Lower leg skin (tissue), 4 donors: ENCODE results near the gene ARHGEF10L. TPM values are rescaled to one million over a fixed set of nuclear protein-coding genes. Genes with fewer than 3 reads are reported as not detected.

ENCODE experiments used
- DNase-seq, 2 donors: peaks; one replicate each; pipeline ENCODE4 v3.0.0-alpha.2; 2019; ENCODE audit warnings: low spot score in 2 of 2
- H3K4me3 ChIP-seq: fragments of 200-600 bp; sonication (generic); 2 replicates; pipeline ENCODE4 v1.5.1; 2017; ENCODE audit warnings: mild to moderate bottlenecking, low read depth; ENCODE audit not compliant: poor library complexity, severe bottlenecking
- CTCF ChIP-seq, 3 donors: fragments of 450-650 bp; IDR thresholded peaks; one replicate each; pipeline ENCODE4 v1.5.1; 2016; ENCODE audit warnings: antibody characterized with exemption in 3 of 3, mild to moderate bottlenecking in 3 of 3, moderate library complexity in 2 of 3
- POLR2A ChIP-seq, 2 donors: fragments of 450-650 bp; IDR thresholded peaks; one replicate each; pipeline ENCODE4 v1.6.1; 2016 to 2017; ENCODE audit warnings: antibody characterized with exemption in 2 of 2, mild to moderate bottlenecking in 1 of 2, moderate library complexity in 1 of 2
- whole genome bisulfite sequencing, 2 donors: methylation state at CpG; one replicate each; pipeline ENCODE4 v1.1.5; 2018; 5-methylcytosine and 5-hydroxymethylcytosine counted together
- intact Hi-C: fragments of 100-400 bp; cut with DNase I; formaldehyde crosslinking; loops from one replicate; pipeline ENCODE4 v1.15.0; 2023; ENCODE audit warnings: low total_unique reads
- total RNA-seq, 4 donors: library from RNA; depleted of rRNA; stranded (reverse); fragments of >200 nt; gene quantifications; one replicate each; pipeline ENCODE4 v1.1.0, GENCODE V29; 2016

Gene ARHGEF10L
- total RNA-seq, 4 donors from 2014 or later: 95.1 to 125 (median 114) TPM

GRCh38 chr1:17684810-17685209 is 145.3 kb downstream of the ARHGEF10L start:
- WGBS, 2 donors: 88 to 92% methylated on average over 8 of the region's 8 CpGs
- TF ChIP-seq CTCF (IDR thresholded peaks at IDR 0.05) (no peak), POLR2A (IDR thresholded peaks at IDR 0.05) (no peak)
- H3K4me3 ChIP-seq: no peak overlapping the region
- intact Hi-C loops: no loop called here
- no peak for DNase-seq

DNA sequence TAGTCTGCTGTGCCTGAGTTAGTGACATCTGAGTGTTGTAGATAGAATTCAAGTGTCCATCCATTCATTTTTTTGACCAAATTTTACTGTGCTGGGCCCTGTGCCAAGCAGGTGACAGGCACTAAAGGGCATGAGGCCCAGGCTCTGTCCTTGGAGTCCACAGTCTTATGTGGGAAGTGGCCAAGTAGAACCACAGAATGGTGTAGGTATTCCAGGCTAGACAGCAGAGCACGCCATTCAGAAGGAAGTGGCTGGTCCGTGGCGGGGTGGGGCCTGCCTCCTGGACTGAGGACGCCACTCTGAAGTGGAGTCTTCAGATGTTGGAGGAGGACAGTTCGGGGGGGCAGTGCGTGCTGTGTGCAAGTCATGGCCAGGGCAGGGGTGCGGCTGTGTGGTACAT is 146.8 kb downstream of the ARHGEF10L start:
- TF ChIP-seq POLR2A (IDR thresholded peaks at IDR 0.05): no peak
- no peak for TF ChIP-seq CTCF (IDR thresholded peaks at IDR 0.05)
- DNase-seq: no peak
- intact Hi-C loops: no loop called here
- no peak overlapping the region for H3K4me3 ChIP-seq
- WGBS, 2 donors: 79 to 93% methylated on average over 7 of the region's 7 CpGs

- no peak overlapping the region for H3K4me3 ChIP-seq
- intact Hi-C loops: no loop called here
- no peak for TF ChIP-seq CTCF (IDR thresholded peaks at IDR 0.05)
- no peak for TF ChIP-seq POLR2A (IDR thresholded peaks at IDR 0.05)
- 63 to 73% methylated on average over 7 of the region's 7 CpGs for WGBS, 2 donors
- no peak for DNase-seq
These were observed 147.6 kb downstream of the ARHGEF10L start for GRCh38 chr1:17687145-17687544.

DNA sequence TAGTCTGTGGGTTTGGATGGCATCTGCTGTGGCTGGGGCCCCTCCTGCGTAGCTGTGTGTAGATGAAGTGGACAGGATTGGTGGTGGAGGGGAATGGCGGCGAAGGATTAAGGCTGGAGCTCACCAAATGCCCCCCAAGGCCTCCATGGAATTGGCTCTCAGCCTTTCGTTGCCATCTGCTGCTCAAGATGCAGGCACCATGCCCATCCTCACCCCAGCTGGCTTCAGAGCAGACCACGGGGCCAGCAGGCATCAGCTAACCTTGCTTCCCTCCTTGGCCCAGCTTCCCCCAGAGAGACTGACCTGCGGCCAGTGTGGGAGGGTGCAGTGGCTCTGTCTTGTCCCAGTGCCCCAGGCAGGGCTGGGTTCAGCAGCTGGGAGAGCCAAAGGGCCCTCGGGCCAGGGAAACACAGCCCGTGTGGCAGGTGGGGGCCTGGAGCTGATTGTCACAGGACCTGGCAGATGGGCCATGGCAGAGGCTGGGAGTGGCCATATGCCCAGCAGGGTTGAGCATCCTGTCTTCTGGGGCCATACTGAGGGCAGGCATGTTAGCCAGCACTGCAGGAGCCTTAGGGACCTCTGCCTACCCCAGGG is 148.8 kb downstream of the ARHGEF10L start:
- TF ChIP-seq POLR2A (IDR thresholded peaks at IDR 0.05): no peak
- TF ChIP-seq CTCF (IDR thresholded peaks at IDR 0.05): no peak
- 82% methylated on average over 8 of the region's 8 CpGs for WGBS, 2 donors
- intact Hi-C loops: no loop called here
- H3K4me3 ChIP-seq: no peak overlapping the region
- no peak for DNase-seq

GRCh38 chr1:17689011-17689410 is 149.5 kb downstream of the ARHGEF10L start:
- intact Hi-C loops: no loop called here
- TF ChIP-seq CTCF (IDR thresholded peaks at IDR 0.05) (no peak), POLR2A (IDR thresholded peaks at IDR 0.05) (no peak)
- no peak for DNase-seq
- no peak overlapping the region for H3K4me3 ChIP-seq
- whole genome bisulfite sequencing, 2 donors: 81 to 85% methylated on average over 9 of the region's 9 CpGs
